KMS-11 (cell line): ENCODE measurements around the gene RTL5.

Experiments used
- H2AFZ ChIP-seq: fragments of 200-600 bp; sonication (generic); 2 replicates; pipeline ENCODE4 v1.6.1; 2016; ENCODE audit warnings: antibody characterized with exemption, mixed run types, low read depth
- H3K27ac ChIP-seq: fragments of 200-600 bp; sonication (generic); 2 replicates; pipeline ENCODE4 v1.6.1; 2016; ENCODE audit warnings: mild to moderate bottlenecking, mixed run types
- H3K27me3 ChIP-seq: fragments of 200-600 bp; sonication (generic); 2 replicates; pipeline ENCODE4 v1.6.1; 2017; ENCODE audit warnings: mild to moderate bottlenecking, low read depth, mixed run types, moderate library complexity; ENCODE audit not compliant: insufficient read depth
- H3K36me3 ChIP-seq: fragments of 200-600 bp; sonication (generic); 2 replicates; pipeline ENCODE4 v1.6.1; 2017; ENCODE audit warnings: mild to moderate bottlenecking, mixed run types; ENCODE audit not compliant: insufficient read depth
- H3K4me1 ChIP-seq: fragments of 200-600 bp; sonication (generic); 2 replicates; pipeline ENCODE4 v1.6.1; 2016; ENCODE audit warnings: mild to moderate bottlenecking, low read depth, mixed run types; ENCODE audit not compliant: poor library complexity, severe bottlenecking
- H3K4me2 ChIP-seq: fragments of 200-600 bp; sonication (generic); 2 replicates; pipeline ENCODE4 v1.7.0; 2016; ENCODE audit warnings: mild to moderate bottlenecking, mixed run types
- H3K4me3 ChIP-seq: fragments of 200-600 bp; sonication (generic); IDR thresholded peaks from 2 replicates; pipeline ENCODE4 v1.6.1; 2017; ENCODE audit warnings: low read depth, low read length, mixed read lengths; ENCODE audit not compliant: insufficient read depth
- H3K79me2 ChIP-seq: fragments of 200-600 bp; sonication (generic); 2 replicates; pipeline ENCODE4 v1.6.1; 2016; ENCODE audit warnings: low read depth, mixed run types; ENCODE audit not compliant: insufficient read depth
- H3K9ac ChIP-seq: fragments of 200-600 bp; sonication (generic); 2 replicates; pipeline ENCODE4 v1.6.1; 2016; ENCODE audit warnings: mild to moderate bottlenecking, mixed run types
- H4K20me1 ChIP-seq: fragments of 200-600 bp; sonication (generic); 2 replicates; pipeline ENCODE4 v1.6.1; 2016; ENCODE audit warnings: mild to moderate bottlenecking, mixed run types; ENCODE audit not compliant: insufficient read depth
- TF ChIP-seq, protein P1 (sequence below): fragments of 200-600 bp; sonication (generic); conservative IDR thresholded peaks from 2 replicates; pipeline ENCODE4 v1.6.1; 2017; ENCODE audit warnings: low read depth, mild to moderate bottlenecking, antibody characterized with exemption, low read length, moderate library complexity, mixed read lengths

The RTL5 gene

DNA sequence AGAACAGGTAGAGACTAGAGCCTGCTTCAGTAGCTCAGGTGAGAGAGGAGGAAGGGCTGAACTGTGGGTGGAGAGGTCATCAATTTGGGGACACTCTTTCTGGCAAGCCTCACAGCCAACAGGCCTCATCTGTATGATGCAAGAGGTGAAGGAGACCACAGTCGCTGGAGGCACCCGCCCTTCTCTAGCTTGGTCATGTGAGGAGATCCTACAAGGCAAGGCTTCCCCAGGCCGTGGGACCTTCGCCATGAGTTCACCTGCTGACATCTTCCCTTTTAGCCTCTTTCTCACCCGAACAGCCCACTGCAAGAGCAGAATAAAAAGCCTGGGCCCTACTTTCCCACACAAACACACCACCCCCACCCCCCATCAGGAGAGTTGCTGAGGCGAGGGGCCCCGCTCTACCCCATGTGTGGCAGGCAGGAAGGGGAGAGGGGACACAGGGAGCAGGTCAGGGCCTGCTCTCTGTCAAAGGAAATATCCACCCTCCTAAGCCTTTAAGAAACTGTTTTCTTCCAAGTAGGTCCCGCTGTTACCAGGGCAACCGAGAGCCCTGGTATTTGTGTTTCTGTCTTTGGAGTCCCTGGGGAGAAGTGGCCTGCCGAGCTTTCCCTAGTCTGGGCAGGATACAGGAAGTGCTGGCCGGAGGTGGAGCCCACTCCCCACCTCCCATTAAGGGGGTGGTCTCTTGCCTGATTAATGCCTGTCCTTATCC is 8.1 kb downstream of the RTL5 start:
- TF ChIP-seq, protein P1, sequence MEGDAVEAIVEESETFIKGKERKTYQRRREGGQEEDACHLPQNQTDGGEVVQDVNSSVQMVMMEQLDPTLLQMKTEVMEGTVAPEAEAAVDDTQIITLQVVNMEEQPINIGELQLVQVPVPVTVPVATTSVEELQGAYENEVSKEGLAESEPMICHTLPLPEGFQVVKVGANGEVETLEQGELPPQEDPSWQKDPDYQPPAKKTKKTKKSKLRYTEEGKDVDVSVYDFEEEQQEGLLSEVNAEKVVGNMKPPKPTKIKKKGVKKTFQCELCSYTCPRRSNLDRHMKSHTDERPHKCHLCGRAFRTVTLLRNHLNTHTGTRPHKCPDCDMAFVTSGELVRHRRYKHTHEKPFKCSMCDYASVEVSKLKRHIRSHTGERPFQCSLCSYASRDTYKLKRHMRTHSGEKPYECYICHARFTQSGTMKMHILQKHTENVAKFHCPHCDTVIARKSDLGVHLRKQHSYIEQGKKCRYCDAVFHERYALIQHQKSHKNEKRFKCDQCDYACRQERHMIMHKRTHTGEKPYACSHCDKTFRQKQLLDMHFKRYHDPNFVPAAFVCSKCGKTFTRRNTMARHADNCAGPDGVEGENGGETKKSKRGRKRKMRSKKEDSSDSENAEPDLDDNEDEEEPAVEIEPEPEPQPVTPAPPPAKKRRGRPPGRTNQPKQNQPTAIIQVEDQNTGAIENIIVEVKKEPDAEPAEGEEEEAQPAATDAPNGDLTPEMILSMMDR: no peak

DNA sequence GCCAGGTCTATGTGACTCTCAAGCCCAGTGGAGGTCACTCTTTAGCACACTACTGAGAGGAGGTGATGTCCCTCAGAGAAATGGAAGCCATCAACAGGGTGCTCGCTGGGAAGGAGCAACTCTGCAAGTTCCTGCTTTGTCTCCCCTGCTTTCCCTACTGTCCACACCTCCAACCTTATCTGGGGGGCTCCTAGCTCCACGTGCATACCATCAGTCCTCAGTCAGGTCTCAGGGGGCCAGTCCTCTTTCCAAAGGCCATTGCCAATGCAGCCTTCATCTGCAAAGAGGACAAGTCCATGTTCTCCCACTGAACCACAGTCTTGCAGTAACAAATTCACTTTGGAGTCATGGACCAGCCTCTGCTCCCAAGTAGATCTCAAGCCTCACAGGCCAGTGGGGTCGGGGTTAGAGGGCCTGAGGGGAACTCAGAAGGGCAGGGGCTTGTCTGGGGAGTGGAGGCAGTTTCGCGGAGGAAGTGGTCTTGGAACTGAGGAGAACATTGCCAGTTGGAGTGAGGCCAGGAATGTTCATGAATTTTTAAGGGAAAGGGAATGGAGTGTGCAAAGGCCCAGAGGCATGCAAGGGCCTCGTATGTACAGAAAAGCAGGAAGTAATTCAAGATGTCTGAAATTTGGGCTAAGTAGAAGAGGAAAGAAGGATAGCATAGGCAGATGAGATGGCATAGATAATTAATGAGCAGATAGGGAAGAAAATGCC is 8.9 kb downstream of the RTL5 start:
- Histone ChIP-seq H3K9ac (no peak overlapping the region), H3K4me2 (no peak overlapping the region), H3K4me1 (peaks cover 27% of the 10 kb centered on the region)

More for the DNA sequence above, 8.1 kb downstream of the RTL5 start:
- Histone ChIP-seq H3K4me3 (no peak overlapping the region), H3K27me3 (no peaks in the 10 kb centered on the region), H3K27ac (no peak overlapping the region), H4K20me1 (no peaks in the 10 kb centered on the region), H2AFZ (no peak overlapping the region), H3K4me2 (no peak overlapping the region), H3K9ac (no peak overlapping the region), H3K79me2 (no peaks in the 10 kb centered on the region), H3K4me1 (peaks cover 27% of the 10 kb centered on the region), H3K36me3 (no peaks in the 10 kb centered on the region)

DNA sequence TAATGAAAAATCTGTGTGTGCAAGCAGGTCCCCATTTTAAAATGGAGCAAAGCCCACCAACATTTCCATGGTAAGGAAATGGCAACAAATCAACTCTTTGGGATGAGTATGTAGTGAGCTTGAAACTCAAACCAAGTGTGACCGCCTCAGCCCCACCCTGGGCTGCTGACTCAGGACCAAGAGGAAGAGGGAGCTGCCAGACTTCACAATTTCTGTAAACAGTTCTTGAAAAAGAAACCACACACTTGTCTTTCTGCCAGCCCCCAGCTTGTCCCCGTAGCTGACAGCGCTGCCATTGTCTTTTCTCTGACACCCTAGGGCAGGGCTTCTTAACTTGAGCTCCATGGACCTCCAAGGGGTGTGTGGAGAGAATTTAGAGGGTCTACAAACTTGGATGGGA is 10.3 kb downstream of the RTL5 start:
- Histone ChIP-seq H2AFZ (peak overlapping the region; percentile 60; the same call in 1 of the 2 replicates), H3K4me2 (peak overlapping the region; percentile 71), H3K79me2 (no peaks in the 10 kb centered on the region), H3K27me3 (no peaks in the 10 kb centered on the region), H3K4me3 (no peak overlapping the region), H3K9ac (no peak overlapping the region; the same call in 1 of the 2 replicates), H3K4me1 (peaks cover 26% of the 10 kb centered on the region), H3K36me3 (no peaks in the 10 kb centered on the region), H3K27ac (peak overlapping the region; percentile 23; the same call in 1 of the 2 replicates), H4K20me1 (no peaks in the 10 kb centered on the region)
- TF ChIP-seq, protein P1: no peak

More for the DNA sequence above, 8.9 kb downstream of the RTL5 start:
- Histone ChIP-seq H3K27ac (no peak overlapping the region), H3K4me3 (no peak overlapping the region), H3K79me2 (no peaks in the 10 kb centered on the region), H2AFZ (no peak overlapping the region), H3K27me3 (no peaks in the 10 kb centered on the region), H3K36me3 (no peaks in the 10 kb centered on the region), H4K20me1 (no peaks in the 10 kb centered on the region)
- TF ChIP-seq, protein P1: no peak

DNA sequence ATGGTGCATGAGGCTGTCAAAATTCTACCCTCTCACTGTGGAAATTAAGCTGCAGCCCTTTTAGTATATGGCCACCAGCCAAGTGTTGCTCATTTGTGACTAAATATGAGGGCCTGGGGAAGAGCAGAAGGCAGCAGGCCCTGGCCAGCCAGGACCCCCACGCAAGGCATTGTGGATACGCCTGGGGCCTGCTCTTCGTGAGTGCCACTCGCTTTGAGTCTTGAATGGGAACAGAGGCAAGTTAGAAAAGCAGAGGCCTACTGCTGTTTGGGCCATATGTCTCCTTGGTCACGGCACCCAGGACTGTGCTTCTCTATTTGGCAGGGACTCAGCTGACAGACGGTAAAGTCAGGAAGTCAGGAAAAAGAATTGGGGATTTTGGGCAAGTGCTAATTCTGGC is 10.9 kb downstream of the RTL5 start:
- TF ChIP-seq, protein P1: no peak
- H3K27me3 ChIP-seq: no peaks in the 10 kb centered on the region
- no peaks in the 10 kb centered on the region for H3K79me2 ChIP-seq
- no peak overlapping the region for H3K9ac ChIP-seq
- no peaks in the 10 kb centered on the region for H4K20me1 ChIP-seq
- peak overlapping the region; percentile 71; the same call in 1 of the 2 replicates for H3K4me2 ChIP-seq
- H3K4me3 ChIP-seq: no peak overlapping the region
- H2AFZ ChIP-seq: no peak overlapping the region
- H3K27ac ChIP-seq: no peak overlapping the region
- no peaks in the 10 kb centered on the region for H3K36me3 ChIP-seq
- peaks cover 20% of the 10 kb centered on the region for H3K4me1 ChIP-seq
